Suprapubic skin (tissue), 4 donors: Measurements from ENCODE around the gene CASK.

Source experiments
- EP300 ChIP-seq: sonication (generic); formaldehyde crosslinking; IDR thresholded peaks from one replicate; pipeline ENCODE4 v1.6.1; 2017; ENCODE audit warnings: antibody characterized with exemption
- POLR2A ChIP-seq, 2 donors: fragments of 450-650 bp; IDR thresholded peaks; one replicate each; pipeline ENCODE4 v1.6.1; 2017; ENCODE audit warnings: antibody characterized with exemption in 2 of 2, mild to moderate bottlenecking in 2 of 2, moderate library complexity in 2 of 2
- POLR2AphosphoS5 ChIP-seq, 3 donors: sonication (generic); formaldehyde crosslinking; IDR thresholded peaks; one replicate each; pipeline ENCODE4 v1.6.1; 2017; ENCODE audit warnings: antibody characterized with exemption in 3 of 3
- TF ChIP-seq, protein P1 (sequence below), 2 donors: fragments of 200-600 bp in 1 of 2; fragments of 450-650 bp in 1 of 2; sonication (generic) in 1 of 2; IDR thresholded peaks; one replicate each; pipeline ENCODE4 v1.5.1; 2016 to 2019; ENCODE audit warnings: antibody characterized with exemption in 2 of 2, mild to moderate bottlenecking in 1 of 2, moderate library complexity in 1 of 2

- TF ChIP-seq, protein P1, sequence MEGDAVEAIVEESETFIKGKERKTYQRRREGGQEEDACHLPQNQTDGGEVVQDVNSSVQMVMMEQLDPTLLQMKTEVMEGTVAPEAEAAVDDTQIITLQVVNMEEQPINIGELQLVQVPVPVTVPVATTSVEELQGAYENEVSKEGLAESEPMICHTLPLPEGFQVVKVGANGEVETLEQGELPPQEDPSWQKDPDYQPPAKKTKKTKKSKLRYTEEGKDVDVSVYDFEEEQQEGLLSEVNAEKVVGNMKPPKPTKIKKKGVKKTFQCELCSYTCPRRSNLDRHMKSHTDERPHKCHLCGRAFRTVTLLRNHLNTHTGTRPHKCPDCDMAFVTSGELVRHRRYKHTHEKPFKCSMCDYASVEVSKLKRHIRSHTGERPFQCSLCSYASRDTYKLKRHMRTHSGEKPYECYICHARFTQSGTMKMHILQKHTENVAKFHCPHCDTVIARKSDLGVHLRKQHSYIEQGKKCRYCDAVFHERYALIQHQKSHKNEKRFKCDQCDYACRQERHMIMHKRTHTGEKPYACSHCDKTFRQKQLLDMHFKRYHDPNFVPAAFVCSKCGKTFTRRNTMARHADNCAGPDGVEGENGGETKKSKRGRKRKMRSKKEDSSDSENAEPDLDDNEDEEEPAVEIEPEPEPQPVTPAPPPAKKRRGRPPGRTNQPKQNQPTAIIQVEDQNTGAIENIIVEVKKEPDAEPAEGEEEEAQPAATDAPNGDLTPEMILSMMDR (IDR thresholded peaks at IDR 0.05): no peak
- no peak for TF ChIP-seq POLR2A (IDR thresholded peaks at IDR 0.05)
- no peak for TF ChIP-seq POLR2AphosphoS5 (IDR thresholded peaks at IDR 0.05)
- TF ChIP-seq EP300: no peak
Observed at GRCh38 chrX:41796046-41796445, 127.3 kb downstream of the CASK start.
